ENCODE results near the gene FLNB. TPM values are rescaled to one million over a fixed set of nuclear protein-coding genes. Genes with fewer than 3 reads are reported as not detected.

FLNB gene
- total RNA-seq, 1 experiment from 2014 or later: 309 TPM

DNA sequence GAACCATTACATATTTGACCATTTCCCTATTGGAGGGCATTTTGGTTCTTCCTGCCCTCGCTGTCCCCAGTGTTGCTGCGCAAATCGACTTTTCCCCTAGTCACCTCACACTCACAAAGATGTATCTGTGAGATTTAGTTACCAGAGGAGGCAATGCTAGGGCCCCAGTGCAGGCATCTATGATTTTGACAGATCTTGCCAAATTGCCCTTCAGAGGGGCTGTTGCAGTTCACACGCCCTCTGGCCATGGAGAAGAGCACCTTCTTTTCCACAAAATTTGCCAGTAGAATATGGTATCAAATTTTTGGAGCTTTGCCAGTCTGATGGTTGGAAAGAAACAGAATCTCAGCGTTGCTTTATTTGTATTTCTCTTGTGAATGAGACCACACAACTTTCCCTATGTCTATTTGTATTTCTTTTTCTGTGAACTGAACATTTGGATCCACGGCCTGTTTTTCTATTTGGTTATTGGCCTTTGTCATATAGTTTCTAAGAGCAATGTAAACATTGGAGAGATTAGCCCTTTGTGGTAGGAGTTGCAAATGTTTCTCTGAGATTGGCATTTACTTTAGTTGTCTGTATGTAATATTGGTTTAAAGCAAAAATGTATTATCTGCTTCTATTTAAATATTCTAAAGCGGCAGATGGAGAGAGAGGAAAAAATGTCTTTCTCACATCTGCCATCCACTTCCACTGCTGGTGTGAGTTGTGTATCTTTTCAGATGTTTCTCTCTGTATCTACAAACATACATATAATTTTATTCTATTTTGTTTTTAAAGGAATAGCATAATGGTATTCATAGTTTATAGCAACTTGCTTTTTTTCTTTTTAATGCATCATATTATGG lies 136.5 kb downstream of the FLNB start:
- ChIA-PET CTCF (no interaction called here), POLR2A (no interaction called here)
- Histone ChIP-seq H3K4me1 (ENCODE audit: control insufficient read depth, insufficient read depth, low read length) (peaks cover 20% of the 10 kb centered on the region), H3K4me3 (ENCODE audit: low read depth in 2 of 2, low read length in 2 of 2) (no peak overlapping the region), H3K36me3 (ENCODE audit: control insufficient read depth, insufficient read depth, low read length) (peaks cover 21% of the 10 kb centered on the region), H3K27me3 (ENCODE audit: control insufficient read depth, insufficient read depth, low read length) (no peaks in the 10 kb centered on the region), H3K9me3 (ENCODE audit: control insufficient read depth, insufficient read depth, low read depth, low read length) (no peaks in the 10 kb centered on the region), H3K27ac (ENCODE audit: low read length) (no peak overlapping the region)
- TF ChIP-seq POLR2AphosphoS5 (IDR thresholded peaks at IDR 0.05; ENCODE audit: low read depth, low read length): no peak
- TF ChIP-seq, protein P1, sequence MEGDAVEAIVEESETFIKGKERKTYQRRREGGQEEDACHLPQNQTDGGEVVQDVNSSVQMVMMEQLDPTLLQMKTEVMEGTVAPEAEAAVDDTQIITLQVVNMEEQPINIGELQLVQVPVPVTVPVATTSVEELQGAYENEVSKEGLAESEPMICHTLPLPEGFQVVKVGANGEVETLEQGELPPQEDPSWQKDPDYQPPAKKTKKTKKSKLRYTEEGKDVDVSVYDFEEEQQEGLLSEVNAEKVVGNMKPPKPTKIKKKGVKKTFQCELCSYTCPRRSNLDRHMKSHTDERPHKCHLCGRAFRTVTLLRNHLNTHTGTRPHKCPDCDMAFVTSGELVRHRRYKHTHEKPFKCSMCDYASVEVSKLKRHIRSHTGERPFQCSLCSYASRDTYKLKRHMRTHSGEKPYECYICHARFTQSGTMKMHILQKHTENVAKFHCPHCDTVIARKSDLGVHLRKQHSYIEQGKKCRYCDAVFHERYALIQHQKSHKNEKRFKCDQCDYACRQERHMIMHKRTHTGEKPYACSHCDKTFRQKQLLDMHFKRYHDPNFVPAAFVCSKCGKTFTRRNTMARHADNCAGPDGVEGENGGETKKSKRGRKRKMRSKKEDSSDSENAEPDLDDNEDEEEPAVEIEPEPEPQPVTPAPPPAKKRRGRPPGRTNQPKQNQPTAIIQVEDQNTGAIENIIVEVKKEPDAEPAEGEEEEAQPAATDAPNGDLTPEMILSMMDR (IDR thresholded peaks at IDR 0.05): no peak
- TF ChIP-seq SIN3A (IDR thresholded peaks at IDR 0.05; ENCODE audit: borderline replicate concordance, insufficient read depth, low read depth, low read length): no peak
- no peak for TF ChIP-seq TCF7L2 (IDR thresholded peaks at IDR 0.05; ENCODE audit: low read depth, low read length)
- TF ChIP-seq, protein P2, sequence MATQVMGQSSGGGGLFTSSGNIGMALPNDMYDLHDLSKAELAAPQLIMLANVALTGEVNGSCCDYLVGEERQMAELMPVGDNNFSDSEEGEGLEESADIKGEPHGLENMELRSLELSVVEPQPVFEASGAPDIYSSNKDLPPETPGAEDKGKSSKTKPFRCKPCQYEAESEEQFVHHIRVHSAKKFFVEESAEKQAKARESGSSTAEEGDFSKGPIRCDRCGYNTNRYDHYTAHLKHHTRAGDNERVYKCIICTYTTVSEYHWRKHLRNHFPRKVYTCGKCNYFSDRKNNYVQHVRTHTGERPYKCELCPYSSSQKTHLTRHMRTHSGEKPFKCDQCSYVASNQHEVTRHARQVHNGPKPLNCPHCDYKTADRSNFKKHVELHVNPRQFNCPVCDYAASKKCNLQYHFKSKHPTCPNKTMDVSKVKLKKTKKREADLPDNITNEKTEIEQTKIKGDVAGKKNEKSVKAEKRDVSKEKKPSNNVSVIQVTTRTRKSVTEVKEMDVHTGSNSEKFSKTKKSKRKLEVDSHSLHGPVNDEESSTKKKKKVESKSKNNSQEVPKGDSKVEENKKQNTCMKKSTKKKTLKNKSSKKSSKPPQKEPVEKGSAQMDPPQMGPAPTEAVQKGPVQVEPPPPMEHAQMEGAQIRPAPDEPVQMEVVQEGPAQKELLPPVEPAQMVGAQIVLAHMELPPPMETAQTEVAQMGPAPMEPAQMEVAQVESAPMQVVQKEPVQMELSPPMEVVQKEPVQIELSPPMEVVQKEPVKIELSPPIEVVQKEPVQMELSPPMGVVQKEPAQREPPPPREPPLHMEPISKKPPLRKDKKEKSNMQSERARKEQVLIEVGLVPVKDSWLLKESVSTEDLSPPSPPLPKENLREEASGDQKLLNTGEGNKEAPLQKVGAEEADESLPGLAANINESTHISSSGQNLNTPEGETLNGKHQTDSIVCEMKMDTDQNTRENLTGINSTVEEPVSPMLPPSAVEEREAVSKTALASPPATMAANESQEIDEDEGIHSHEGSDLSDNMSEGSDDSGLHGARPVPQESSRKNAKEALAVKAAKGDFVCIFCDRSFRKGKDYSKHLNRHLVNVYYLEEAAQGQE (IDR thresholded peaks at IDR 0.05; ENCODE audit: insufficient read depth in 1 of 2, low read depth in 2 of 2, low read length in 1 of 2): no peak
- DNase-seq (ENCODE audit: low read depth, low spot score): no peak
- BruUV-seq (replicated peaks): no TSS peak
- ATAC-seq: no peak
- in situ Hi-C loops (cut with HindIII; ENCODE audit: low pct_unique_long_range_greater_than_20kb, low sequenced_read_pairs) (no loop called here), intact Hi-C loops (cut with micrococcal nuclease; ENCODE audit: unreplicated experiment) (no loop called here)

DNA sequence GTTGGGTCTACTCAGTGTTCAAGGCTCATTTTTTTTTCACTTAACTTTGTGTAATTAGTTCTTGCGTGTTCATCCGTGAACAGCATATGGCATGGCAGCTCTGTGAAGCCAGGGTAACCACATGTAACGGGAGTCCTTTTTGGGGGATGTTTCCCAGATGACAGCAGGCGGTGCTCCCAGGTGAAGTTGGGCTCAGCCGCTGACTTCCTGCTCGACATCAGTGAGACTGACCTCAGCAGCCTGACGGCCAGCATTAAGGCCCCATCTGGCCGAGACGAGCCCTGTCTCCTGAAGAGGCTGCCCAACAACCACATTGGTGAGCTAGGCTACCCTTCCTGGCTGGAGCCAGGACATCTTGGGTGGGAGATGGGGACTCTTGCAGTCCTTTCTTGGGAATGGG lies 139.8 kb downstream of the FLNB start:
- ChIA-PET POLR2A (no interaction called here), CTCF (no interaction called here)
- Histone ChIP-seq H3K27me3 (ENCODE audit: control insufficient read depth, insufficient read depth, low read length) (no peaks in the 10 kb centered on the region), H3K36me3 (ENCODE audit: control insufficient read depth, insufficient read depth, low read length) (peaks cover 32% of the 10 kb centered on the region), H3K9me3 (ENCODE audit: control insufficient read depth, insufficient read depth, low read depth, low read length) (no peaks in the 10 kb centered on the region), H3K4me3 (ENCODE audit: low read depth in 2 of 2, low read length in 2 of 2) (no peak overlapping the region), H3K27ac (ENCODE audit: low read length) (no peak overlapping the region), H3K4me1 (ENCODE audit: control insufficient read depth, insufficient read depth, low read length) (peaks cover 16% of the 10 kb centered on the region)
- BruUV-seq (replicated peaks): no TSS peak
- ATAC-seq: no peak
- intact Hi-C loops (cut with micrococcal nuclease; ENCODE audit: unreplicated experiment) (no loop called here), in situ Hi-C loops (cut with HindIII; ENCODE audit: low pct_unique_long_range_greater_than_20kb, low sequenced_read_pairs) (no loop called here)
- TF ChIP-seq, protein P1 (IDR thresholded peaks at IDR 0.05): no peak
- TF ChIP-seq TCF7L2 (IDR thresholded peaks at IDR 0.05; ENCODE audit: low read depth, low read length) (no peak), POLR2AphosphoS5 (IDR thresholded peaks at IDR 0.05; ENCODE audit: low read depth, low read length) (no peak), SIN3A (IDR thresholded peaks at IDR 0.05; ENCODE audit: borderline replicate concordance, insufficient read depth, low read depth, low read length) (no peak)
- TF ChIP-seq, protein P2 (IDR thresholded peaks at IDR 0.05; ENCODE audit: insufficient read depth in 1 of 2, low read depth in 2 of 2, low read length in 1 of 2): no peak
- no peak for DNase-seq (ENCODE audit: low read depth, low spot score)

Measured in Panc1 (cell line).